Peyer's patch (tissue), 4 donors: Measurements from ENCODE around the gene SERHL2. TPM values are rescaled to one million over a fixed set of nuclear protein-coding genes. Genes with fewer than 3 reads are reported as not detected.

Experiments used
- DNase-seq, 3 donors: peaks; one replicate each; pipeline ENCODE4 v3.0.0-alpha.2; 2017 to 2019
- H3K27ac ChIP-seq, 4 donors: fragments of 200-600 bp; sonication (generic); one replicate each; pipeline ENCODE4 v1.5.1; 2016 to 2019
- H3K27me3 ChIP-seq, 2 donors: fragments of 200-600 bp; sonication (generic); one replicate each; pipeline ENCODE4 v1.5.1; 2019
- H3K36me3 ChIP-seq, 3 donors: fragments of 200-600 bp; sonication (generic); one replicate each; pipeline ENCODE4 v1.5.1; 2016 to 2019
- H3K4me1 ChIP-seq, 4 donors: fragments of 200-600 bp; sonication (generic); one replicate each; pipeline ENCODE4 v1.5.1; 2016 to 2019
- H3K4me3 ChIP-seq, 4 donors: fragments of 200-600 bp; sonication (generic); 1 replicate in 3 of 4; 2 replicates in 1 of 4; pipeline ENCODE4 v1.5.1; 2016 to 2019; ENCODE audit warnings: mild to moderate bottlenecking in 1 of 4
- H3K9me3 ChIP-seq, 4 donors: fragments of 200-600 bp; sonication (generic); one replicate each; pipeline ENCODE4 v1.5.1; 2016 to 2019; ENCODE audit warnings: mild to moderate bottlenecking in 1 of 4
- CTCF ChIP-seq, 6 experiments: fragments of 450-650 bp in 4 of 6; fragments of 200-600 bp in 2 of 6; sonication (generic) in 1 of 6; IDR thresholded peaks; one replicate each; pipeline ENCODE4 v1.5.1; 2017 to 2019; ENCODE audit warnings: antibody characterized with exemption in 6 of 6, mild to moderate bottlenecking in 3 of 6, moderate library complexity in 1 of 6
- POLR2A ChIP-seq, 2 donors: fragments of 450-650 bp; IDR thresholded peaks; one replicate each; pipeline ENCODE4 v1.5.1; 2017; ENCODE audit warnings: antibody characterized with exemption in 2 of 2, mild to moderate bottlenecking in 2 of 2, moderate library complexity in 2 of 2
- small RNA-seq, 2 donors: library from RNA; depleted of rRNA; stranded (forward); fragments of <200 nt; gene quantifications; one replicate each; pipeline ENCODE3, GENCODE V24; 2016
- total RNA-seq, 4 donors: library from RNA; depleted of rRNA; stranded (reverse); fragments of >200 nt; gene quantifications; one replicate each; pipeline ENCODE4 v1.1.0, GENCODE V29; 2016

SERHL2 gene
- total RNA-seq, 4 donors from 2014 or later = 1.7 to 11.6 (median 3.2) TPM; not detected in 1

DNA sequence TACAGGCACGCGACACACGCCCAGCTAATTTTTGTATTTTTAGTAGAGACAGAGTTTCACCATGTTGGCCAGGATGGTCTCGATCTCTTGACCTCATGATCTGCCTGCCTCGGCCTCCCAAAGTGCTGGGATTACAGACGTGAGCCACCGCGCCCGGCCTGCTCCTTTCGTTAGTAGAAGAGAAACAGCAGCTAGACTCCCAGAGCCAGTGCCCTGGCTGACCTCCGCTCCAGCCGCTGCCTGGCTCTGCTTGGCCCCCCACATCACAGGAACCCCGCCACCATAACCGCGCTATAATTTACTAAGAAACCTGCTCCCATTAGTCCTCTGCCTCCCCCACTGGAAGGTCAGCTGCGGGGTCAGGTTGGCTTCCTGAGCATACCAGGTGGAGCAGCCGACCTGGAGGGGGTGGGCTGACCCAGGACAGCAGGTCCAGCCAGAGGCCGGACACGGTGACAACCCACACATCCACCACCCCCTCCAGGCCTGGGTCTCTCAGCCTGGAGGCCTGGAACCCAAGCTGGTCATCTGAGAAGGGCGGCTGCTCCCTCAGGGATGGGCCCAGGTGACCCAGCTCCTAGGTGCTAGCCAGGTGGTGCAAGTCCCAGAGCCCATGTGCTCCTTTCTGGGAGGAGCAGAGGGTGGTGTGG is 68.4 kb downstream of the SERHL2 start:
- H3K4me3 ChIP-seq = no peak overlapping the region
- H3K27me3 ChIP-seq = no peaks in the 10 kb centered on the region
- H3K27ac ChIP-seq = no peak overlapping the region
- no peaks in the 10 kb centered on the region for H3K9me3 ChIP-seq
- DNase-seq = no peak
- TF ChIP-seq CTCF (IDR thresholded peaks at IDR 0.05) (no peak), POLR2A (IDR thresholded peaks at IDR 0.05) (no peak)
- H3K36me3 ChIP-seq = peaks cover 0 to 59% (median 0%) of the 10 kb centered on the region in 3 donors
- H3K4me1 ChIP-seq = peaks cover 0 to 22% (median 16%) of the 10 kb centered on the region in 4 donors

DNA sequence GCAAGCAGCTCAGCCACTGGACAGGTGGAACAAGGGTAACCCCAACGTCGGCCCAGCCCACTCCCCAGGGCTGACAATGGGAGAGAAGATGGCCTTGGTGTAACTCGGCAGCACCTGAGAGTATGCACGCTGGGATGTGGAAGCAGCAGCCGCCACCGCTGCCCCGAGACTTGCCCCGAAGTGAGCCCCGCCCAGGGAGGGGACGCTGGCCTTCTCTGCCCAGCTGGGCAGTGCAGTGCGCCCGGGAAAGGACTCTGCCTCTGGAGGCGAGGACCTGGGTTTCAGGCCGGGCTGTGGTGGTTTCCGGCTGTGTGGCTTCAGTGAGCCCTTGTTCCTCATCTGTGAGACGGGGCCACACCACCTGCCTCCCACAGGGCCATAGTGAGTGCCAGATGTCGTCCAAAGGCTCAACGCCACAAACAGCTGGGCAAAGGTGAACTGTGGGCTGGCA is 69.6 kb downstream of the SERHL2 start:
- peak overlapping the region in 3 of 4 donors; percentile 46 to 74 (median 67) for H3K27ac ChIP-seq
- no peaks in the 10 kb centered on the region for H3K9me3 ChIP-seq
- no peaks in the 10 kb centered on the region for H3K27me3 ChIP-seq
- peaks cover 0 to 22% (median 15%) of the 10 kb centered on the region in 4 donors for H3K4me1 ChIP-seq
- DNase-seq = peak in 2 of 3 donors; percentile 77 to 87
- peaks cover 0 to 71% (median 0%) of the 10 kb centered on the region in 3 donors for H3K36me3 ChIP-seq
- H3K4me3 ChIP-seq = peak overlapping the region in 1 of 4 donors; percentile 9
- TF ChIP-seq POLR2A (IDR thresholded peaks at IDR 0.05) = no peak
- TF ChIP-seq CTCF (IDR thresholded peaks at IDR 0.05) = no peak

Small RNA genes lying within 50 kb of the gene (small RNA-seq; reads per million reads assigned to genes)
- gene RN7SKP80 (0.06 to 0.12 reads per million in 2 donors), gene RNU6-513P (0 reads per million in 2 donors)

Other genes with a start within 250 kb of the SERHL2 start
- gene NFAM1, start 121.6 kb upstream of the SERHL2 start, total RNA-seq = 1 to 10 TPM in 2 of 4 donors, under 1 TPM in 2; 0.35 to 2.4 (median 1.0) TPM
- 10 to 100 TPM; 21.7 to 33.0 (median 27.3) TPM for gene RRP7A, start 34.2 kb upstream of the SERHL2 start, total RNA-seq
- 10 to 100 TPM; 30.3 to 42.9 (median 38.0) TPM for gene POLDIP3, start 60.9 kb downstream of the SERHL2 start, total RNA-seq
- gene ATP5MGL, start 86.6 kb downstream of the SERHL2 start, total RNA-seq = not detected
- 100 to 1,000 TPM in 2 of 4 donors, 10 to 100 TPM in 2; 59.4 to 147 (median 117) TPM for gene CYB5R3, start 95.4 kb downstream of the SERHL2 start, total RNA-seq
- gene A4GALT, start 166.9 kb downstream of the SERHL2 start, total RNA-seq = 10 to 100 TPM in 2 of 4 donors, 1 to 10 TPM in 2; 6.2 to 17.3 (median 9.1) TPM